NCI-H2196 treated with DMSO at 0.1 percent for 48 hours (cell line): ENCODE measurements around the gene MDM1.

ENCODE experiments used
- DNase-seq: peaks from one replicate; lab custom pipeline; 2025; ENCODE audit not compliant: unreplicated experiment; lab: John Stamatoyannopoulos, UW

Gene MDM1

DNA sequence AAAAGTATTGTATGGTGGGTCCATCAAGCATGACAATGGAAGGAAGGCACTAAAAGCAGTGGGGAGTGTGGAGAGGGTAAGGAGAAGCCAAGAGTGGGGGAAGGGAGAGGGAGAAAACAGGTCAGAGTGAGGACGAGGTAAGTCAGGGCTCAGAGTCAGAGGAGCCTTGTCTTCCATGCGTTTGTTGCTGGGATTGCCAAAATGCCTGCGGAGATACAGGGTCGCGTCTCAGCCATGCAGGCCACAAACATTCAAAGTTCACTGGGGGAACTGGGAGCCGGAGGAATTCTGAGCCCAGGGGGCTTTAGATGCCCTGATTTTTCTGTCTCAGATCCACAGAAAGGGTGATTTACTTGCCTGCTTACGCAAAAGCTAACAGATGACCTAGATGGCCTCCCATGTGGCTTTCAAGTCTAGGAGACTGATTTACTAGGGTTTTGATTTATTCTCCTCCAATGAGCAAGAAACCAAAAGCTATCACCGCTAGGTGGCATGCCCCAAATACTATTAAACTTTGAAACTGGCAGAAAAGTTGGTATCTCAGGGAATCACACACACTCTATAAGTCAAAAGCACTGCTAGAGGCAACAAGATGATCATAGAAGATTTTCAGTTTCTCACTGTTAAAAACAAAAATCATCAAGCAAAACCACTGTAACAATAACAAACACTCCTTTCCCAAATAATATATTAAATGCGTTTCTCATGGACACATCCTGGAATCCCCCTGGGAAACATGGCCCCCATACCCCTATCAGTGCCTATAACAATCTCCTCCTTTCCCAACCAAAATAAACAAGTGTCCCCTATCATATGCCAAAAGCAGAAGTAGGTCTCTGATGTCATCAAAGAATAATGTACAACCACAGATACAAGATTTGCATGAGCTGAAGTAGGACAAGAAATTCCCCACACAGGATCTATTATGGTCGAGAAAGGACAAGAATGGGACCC lies 26.6 kb upstream of the MDM1 start:
- DNase-seq, result peak; percentile 52

GRCh38 chr12:68356986-68357385 lies 24.8 kb upstream of the MDM1 start:
- DNase-seq, result no peak

- no peak for DNase-seq
Observed at GRCh38 chr12:68356060-68356695, 24.0 kb upstream of the MDM1 start.

DNA sequence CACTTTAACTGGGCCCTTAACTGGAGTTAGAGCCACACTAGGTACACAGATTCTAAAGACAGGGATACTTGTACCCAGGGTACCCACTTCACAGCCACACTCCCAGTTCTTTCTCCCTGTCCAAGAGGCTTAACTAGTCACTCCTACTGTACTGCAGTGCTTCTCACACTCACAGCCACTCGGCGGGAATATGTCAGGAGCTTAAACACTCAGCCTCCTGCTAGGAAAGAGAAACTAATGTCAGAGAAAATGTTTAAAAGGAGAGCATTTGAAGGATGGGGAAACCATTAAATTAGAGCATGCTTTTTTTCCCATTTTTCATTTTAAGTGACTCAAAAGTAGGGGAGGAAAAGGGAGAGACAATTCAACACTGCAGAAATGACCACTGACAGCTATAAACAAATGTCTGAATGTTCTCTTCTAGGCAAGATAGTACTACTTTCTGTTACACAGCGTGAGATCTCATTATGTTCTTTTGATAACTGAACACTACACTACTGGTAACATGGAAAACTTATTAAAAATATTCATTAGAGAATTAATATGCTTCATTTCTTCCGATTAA lies 22.9 kb upstream of the MDM1 start:
- DNase-seq, result no peak

DNA sequence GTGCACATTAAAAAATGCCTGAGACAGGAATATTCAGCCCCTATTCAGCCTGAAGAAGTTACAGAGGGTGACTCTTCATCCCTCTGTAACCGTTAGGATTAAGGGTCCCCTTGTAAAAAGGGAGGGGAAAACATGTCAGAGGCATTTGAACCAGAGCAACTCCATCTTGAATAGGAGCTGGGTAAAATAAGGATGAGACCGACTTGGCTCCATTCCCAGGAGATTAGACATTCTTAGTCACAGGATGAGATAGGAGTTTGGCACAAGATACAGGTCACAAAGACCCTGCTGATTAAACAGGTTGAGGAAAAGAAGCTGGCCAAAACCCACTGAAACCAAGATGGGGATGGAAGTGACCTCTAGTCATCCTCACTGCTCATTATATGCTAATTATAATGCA lies 19.9 kb upstream of the MDM1 start:
- DNase-seq, result no peak

GRCh38 chr12:68350753-68351152 lies 18.6 kb upstream of the MDM1 start:
- DNase-seq, result no peak

- peak; percentile 59 for DNase-seq
Observed at GRCh38 chr12:68349921-68350606, 17.9 kb upstream of the MDM1 start.

GRCh38 chr12:68349220-68349621 lies 17.1 kb upstream of the MDM1 start:
- no peak for DNase-seq

DNA sequence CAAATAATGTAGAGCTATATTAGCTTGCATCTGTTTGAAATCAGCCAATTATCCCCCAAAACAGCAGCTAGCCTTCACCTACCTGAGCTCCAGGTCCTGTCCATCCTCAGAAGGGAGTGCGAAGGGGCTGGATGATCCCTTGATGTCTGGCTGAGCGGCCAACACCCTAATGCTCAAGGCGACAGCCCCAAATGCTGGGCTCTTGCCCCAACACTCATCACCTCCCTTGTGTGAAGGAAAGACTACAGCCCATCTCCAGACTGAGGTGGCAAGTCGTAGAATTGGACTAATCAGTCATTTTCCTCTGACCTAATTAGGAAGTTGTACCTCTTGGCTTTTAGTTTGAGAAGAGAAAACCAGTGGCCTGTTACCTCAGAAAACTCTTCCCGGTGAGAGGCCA lies 16.3 kb upstream of the MDM1 start:
- no peak for DNase-seq

- DNase-seq, result no peak
Observed at GRCh38 chr12:68345763-68346162, 13.6 kb upstream of the MDM1 start.

GRCh38 chr12:68344126-68344525 lies 12.0 kb upstream of the MDM1 start:
- no peak for DNase-seq

DNA sequence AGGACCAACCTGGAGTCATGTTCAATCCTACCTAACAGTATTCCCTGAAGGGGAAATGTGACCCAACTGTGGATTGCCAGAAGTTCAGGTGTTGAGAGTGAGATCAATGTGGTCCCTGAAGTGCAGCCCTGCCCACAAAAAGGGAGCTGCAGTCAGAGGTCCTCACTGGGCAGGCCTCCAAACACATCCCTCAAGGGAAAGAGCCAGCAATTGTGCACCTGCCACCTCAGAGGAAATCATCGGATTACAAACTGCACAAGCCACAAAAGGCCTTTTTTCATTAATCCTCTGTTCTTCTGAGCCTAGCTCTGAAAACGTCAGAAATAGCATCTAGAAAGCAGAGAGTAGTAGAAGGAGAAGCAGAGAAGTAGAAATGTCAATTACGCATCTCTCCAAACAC lies 10.8 kb upstream of the MDM1 start:
- DNase-seq, result peak; percentile 80

DNA sequence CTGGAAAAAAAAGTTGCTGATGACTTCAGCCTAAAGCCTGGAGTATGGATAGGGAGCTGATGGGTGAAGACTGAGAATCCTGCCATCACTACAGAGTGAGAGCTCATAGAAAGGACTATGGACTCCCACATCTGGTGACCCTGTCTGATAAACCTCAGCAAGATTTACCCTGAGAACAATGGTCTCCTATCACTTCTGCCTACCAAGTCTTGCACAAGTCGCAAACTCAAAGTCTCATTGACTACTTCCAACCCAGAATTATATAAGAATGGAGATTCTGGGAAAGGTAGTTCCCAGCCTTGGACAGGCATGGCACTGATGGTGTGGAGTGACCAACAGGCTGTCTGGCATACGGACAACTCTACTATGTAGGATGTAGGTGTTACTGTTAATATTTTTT lies 9.7 kb upstream of the MDM1 start:
- DNase-seq, result no peak

DNA sequence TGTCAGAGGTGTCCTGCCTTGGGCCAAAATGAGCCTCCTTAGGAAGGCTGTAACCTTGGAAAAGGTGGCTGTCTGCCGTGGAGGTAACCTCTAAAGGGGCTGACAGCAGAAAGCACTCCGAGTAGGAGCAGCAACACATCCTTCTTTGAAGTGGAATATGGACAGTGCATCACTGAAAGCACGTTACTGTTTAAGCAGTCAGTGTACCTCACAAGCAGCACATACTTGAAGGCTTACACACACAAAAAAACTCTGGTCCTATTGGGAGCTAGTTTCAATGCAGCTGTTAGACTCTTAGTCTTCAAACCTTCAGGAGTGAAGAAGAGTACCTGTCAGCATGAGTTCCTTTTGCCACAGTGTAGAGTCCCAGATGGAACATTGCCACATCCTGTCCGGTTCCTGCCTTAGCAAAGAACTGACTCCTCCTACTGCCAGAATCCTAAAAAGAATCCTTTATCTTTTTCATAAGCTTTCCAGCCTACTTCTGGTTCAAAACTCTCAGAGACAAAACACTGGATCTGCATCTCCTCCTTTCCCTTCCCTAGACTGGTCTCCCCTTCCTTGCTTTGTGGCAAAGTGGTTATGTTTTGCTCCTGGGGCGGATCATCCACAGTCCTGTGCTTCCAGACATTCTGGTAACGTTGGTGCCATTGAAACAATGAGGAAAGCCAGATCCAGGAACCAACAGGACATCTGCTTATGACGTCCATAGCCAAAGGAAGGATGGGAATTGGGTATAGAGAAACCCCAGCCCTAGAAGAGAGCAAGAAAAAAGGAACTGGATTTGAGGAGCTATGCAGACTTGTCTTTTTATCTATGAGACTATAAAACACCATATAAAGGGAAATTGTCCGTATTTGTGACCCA lies 8.5 kb upstream of the MDM1 start:
- DNase-seq, result no peak

- DNase-seq, result no peak
Observed at GRCh38 chr12:68336889-68337303, 4.7 kb upstream of the MDM1 start.

- DNase-seq, result peak; percentile 7
Observed at GRCh38 chr12:68335462-68335861, 3.3 kb upstream of the MDM1 start.

DNA sequence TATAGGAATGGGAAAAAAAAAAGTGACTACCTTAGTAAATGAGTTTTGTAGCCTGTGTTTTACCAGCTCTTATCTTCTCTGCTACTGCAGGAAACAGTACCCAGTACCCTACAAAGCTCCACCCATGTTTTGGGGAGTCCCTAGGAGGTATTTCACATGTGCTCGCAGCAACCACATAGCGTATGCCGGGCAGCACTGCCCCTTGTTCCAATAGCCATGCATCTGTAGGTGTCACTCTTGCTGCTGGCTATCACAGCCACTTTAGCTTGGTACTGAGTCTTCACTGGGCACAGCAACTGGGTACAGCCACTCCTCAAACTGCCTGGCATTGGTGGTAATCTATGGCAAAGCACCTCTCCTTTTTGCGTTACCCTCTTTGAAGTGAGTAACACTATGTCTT lies 2.0 kb upstream of the MDM1 start:
- DNase-seq, result peak; percentile 11

GRCh38 chr12:68332728-68333630 lies 817 bp upstream of the MDM1 start:
- DNase-seq, result no peak

- no peak for DNase-seq
Observed at GRCh38 chr12:68331500-68331868, 678 bp downstream of the MDM1 start.

DNA sequence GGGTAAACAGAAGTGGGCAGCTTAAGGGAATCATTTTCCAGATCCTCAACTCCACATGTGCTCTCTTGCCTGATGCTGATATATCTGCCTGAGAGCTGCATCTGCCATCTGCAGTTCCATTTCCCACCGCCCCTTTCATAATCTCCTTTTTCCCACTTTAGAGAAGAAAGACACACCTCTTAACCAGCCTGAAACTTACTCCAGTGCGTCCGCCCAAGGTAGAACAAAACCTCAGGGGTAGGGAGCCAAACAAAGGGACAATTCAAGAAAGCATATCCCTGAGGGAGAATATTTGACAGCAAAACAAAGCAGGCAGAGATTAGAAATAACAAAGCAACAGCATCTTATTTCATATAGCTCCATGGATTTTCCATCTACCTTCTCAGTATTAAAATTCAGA lies 4.3 kb downstream of the MDM1 start:
- DNase-seq, result no peak
